Measurements from ENCODE around the gene RBM20.

GRCh38 chr10:110845192-110845755 is 201.1 kb downstream of the RBM20 start:
- TF ChIP-seq POLR2A (IDR thresholded peaks at IDR 0.05) = no peak
- no peak for TF ChIP-seq CTCF (IDR thresholded peaks at IDR 0.05)

Measured in breast epithelium (tissue), 3 donors.